Activated CD4-positive, alpha-beta memory T cell treated with anti-CD3 and anti-CD28 coated beads, Interleukin-2, amount 10 ng/mL, durations not matched to agents 7 days and 5 days (primary cell): ENCODE results near the gene LARP6. TPM values are rescaled to one million over a fixed set of nuclear protein-coding genes. Genes with fewer than 3 reads are reported as not detected.
A peak's percentile ranks its signal among the peaks of the same experiment; 100 is the strongest.
"Not testable (repeated sequence)": the region's sequence is repeated elsewhere in the genome, so short reads cannot be mapped to it uniquely, and the experiment has no call there.

Experiments
- CTCF ChIA-PET: fragments of 350-600 bp; sonication (Branson Sonifier 250); formaldehyde crosslinking; loops from one replicate; lab custom pipeline; 2021; ENCODE audit warnings: antibody characterized with exemption, inconsistent platforms; lab: Charles Lee
- POLR2A ChIA-PET: fragments of 350-600 bp; sonication (Branson Sonifier 250); formaldehyde crosslinking; loops from one replicate; lab custom pipeline; 2021; ENCODE audit warnings: antibody characterized with exemption; lab: Charles Lee
- DNase-seq: peaks from one replicate; pipeline ENCODE4 v3.0.0-alpha.2; 2020
- H3K27ac Mint-ChIP-seq: one replicate; pipeline ENCODE4 v1.8.0; 2021; ENCODE audit warnings: mild to moderate bottlenecking, mixed read lengths
- H3K27me3 Mint-ChIP-seq: one replicate; pipeline ENCODE4 v1.8.0; 2021; ENCODE audit warnings: mixed read lengths
- H3K36me3 Mint-ChIP-seq: one replicate; pipeline ENCODE4 v1.8.0; 2021; ENCODE audit warnings: low read depth, mixed read lengths
- H3K4me1 Mint-ChIP-seq: one replicate; pipeline ENCODE4 v1.8.0; 2021; ENCODE audit warnings: mixed read lengths
- H3K4me3 Mint-ChIP-seq: one replicate; pipeline ENCODE4 v1.8.0; 2021; ENCODE audit warnings: mild to moderate bottlenecking, mixed read lengths
- H3K9me3 Mint-ChIP-seq: one replicate; pipeline ENCODE4 v1.8.0; 2021; ENCODE audit warnings: mixed read lengths
- total RNA-seq, 2 experiments: library from RNA; stranded (reverse); gene quantifications; one replicate each; pipeline ENCODE4 v1.2.3, GENCODE V29; 2021

Gene LARP6
- total RNA-seq: not detected

DNA sequence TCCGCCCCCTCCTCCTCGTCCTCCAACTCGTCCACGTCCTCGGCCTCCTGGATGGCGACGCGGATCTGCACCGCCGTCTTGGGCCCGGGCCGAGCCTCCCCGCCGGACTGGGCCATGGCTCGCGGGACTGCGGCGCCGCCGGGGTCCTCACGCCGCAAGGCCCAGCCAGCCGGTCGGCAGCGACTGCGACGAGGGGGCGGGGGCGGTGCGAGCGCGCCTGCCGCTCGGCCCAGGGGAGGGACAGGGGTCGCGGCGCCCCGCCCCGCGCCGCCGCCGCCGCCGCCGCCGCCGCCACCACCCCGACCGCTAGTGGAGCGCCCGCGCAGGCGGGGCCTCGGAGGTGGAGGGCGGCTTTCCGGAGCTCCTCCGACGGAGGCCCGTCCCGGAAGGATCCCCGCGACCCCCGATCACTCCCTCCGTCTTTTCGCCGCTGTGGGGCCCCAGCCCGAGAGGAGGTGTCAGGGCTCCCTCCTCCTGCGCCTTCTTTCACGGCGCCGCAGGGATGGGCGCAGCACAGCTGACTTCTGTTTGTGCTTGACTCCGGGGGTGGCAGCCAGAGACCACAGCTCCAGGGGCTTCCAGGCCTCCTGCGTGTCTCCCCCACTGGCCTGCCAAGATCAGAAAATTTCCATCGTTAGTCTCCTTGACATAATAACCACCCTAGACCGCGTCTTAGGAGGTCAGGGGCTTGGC lies at the start of gene LARP6:
Gene LARP6 (minus strand): TSS at position 185 of the 693 bp plus-strand sequence. CDS start 69 bp downstream, at position 116.
- DNase-seq: no peak
- Mint-ChIP-seq H3K9me3 (no peaks in the 10 kb centered on the region), H3K27me3 (peaks cover 53% of the 10 kb centered on the region), H3K36me3 (no peaks in the 10 kb centered on the region), H3K27ac (no peak within 1 kb of the TSS), H3K4me3 (peak within 1 kb of the TSS; percentile 30), H3K4me1 (peaks cover 3% of the 10 kb centered on the region)
- ChIA-PET CTCF (no interaction called here), POLR2A (no interaction called here)

DNA sequence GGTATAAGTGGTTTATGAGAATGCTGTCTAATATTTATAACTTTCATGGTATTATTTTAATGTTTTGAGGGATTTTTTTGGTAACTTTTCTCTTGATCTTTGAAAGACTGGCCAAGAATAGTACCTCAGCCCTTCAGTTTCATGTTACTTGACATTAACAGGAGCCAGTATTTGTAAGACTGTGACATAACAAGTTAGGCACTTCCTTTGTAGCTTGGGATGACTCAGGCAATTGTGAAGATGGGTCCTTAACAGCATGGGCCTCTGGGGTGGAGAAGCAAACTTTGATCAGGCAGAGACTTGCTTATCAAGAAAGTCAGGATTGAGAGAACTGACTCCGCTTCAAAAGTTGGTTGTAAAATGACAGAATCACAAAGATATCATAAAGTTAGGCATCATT lies 48.1 kb upstream of the LARP6 start:
- no peak overlapping the region for H3K27ac Mint-ChIP-seq
- ChIA-PET CTCF (no interaction called here), POLR2A (no interaction called here)
- no peak for DNase-seq
- H3K4me3 Mint-ChIP-seq: no peak overlapping the region
- H3K4me1 Mint-ChIP-seq: no peaks in the 10 kb centered on the region
- H3K36me3 Mint-ChIP-seq: no peaks in the 10 kb centered on the region
- peaks cover 8% of the 10 kb centered on the region for H3K27me3 Mint-ChIP-seq
- H3K9me3 Mint-ChIP-seq: no peaks in the 10 kb centered on the region

DNA sequence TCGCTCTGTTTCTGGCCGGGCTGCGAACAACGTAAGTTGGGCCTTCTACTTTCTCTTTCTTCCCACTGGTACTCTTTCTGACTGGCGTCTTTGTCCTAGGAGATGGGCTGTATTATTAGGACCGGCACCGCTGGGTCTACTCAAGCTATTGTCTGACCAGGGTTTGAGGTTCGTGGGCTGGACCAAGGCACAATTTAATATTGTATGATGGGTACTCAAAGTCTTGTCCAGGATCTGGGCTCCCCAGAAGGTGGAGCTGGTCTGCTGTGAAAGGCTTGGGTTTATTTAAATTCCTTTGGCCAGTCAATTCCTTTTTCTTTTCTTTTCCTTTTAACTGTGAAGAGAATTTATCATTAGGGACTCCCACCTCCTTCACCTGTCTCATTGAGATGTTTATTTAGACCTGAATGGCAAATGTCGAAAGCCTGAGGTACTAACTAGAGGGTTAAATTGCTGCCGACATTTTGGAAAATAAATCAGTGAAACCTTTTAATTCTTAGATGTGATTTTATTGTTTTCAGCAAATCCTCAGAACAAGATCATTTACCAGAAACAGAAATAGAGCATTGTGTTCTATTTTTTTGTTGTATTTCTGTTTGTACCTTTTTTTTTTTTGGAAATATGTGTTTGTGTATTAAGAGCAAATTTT lies 39.1 kb upstream of the LARP6 start:
- POLR2A ChIA-PET: no interaction called here
- CTCF ChIA-PET: interaction anchor here (0.7 kb wide), 1 partner anchor 548 kb away, joined by 3 read pairs; no protein-coding TSS in a partner anchor
- H3K9me3 Mint-ChIP-seq: no peaks in the 10 kb centered on the region

DNA sequence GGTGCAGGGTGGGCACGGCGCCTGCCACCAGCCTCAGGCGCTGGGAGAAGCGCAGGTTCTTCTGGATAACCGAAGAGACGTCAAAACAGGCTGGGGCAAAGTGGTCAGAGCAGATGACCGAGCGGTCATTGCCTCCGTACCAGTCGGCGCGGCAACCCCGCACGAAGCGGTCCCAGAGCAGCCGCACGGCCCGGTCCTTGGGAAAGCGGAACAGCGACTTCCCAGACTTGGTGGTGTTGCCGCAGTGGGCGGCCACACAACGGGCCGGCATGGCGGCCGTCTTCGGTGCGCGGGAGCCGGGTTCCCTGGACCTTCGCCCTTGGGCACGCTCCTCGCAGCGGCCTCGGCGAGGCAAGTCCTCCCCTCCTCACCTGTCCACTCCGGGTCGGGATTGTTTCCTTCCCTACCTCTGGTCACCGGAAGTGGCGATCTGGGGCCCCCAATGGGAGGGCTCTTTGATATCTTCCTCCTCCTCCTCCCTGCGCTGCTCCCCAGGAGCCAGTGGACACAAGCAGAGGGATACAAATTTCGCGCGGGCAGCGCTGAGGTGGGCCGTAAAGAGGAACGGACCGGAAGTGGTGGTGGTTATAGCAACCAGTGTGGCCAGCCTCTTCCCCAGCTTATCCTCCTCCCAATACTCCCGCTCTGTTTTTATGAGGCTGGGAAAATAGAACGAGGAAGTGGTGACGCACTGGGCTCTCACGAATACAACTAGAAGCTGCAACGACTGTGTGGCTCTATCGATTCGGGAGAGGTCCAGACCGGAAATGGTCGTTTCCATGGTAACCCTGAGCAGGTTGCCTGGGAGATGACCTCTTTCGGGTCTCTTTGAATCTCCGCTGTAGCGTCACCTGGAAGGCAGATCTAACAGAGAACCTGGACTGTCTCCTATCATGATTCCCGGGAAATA lies 38.3 kb upstream of the LARP6 start, which contains the start of the genes LRRC49 and THAP10:
Gene LRRC49 (plus strand): TSS at position 825 of the 910 bp plus-strand sequence. CDS start 69 bp downstream, at position 894.
Gene THAP10 (minus strand): TSS at position 432 of the 910 bp plus-strand sequence. CDS start 161 bp downstream, at position 271.
- peak; percentile 59 for DNase-seq
- ChIA-PET POLR2A (no interaction called here), CTCF (no interaction called here)
- peaks cover 42% of the 10 kb centered on the region for H3K27me3 Mint-ChIP-seq
- no peaks in the 10 kb centered on the region for H3K36me3 Mint-ChIP-seq
- peaks cover 12% of the 10 kb centered on the region for H3K4me1 Mint-ChIP-seq
- peak within 1 kb of the TSS; percentile 78 for H3K4me3 Mint-ChIP-seq
- H3K9me3 Mint-ChIP-seq: no peaks in the 10 kb centered on the region
- H3K27ac Mint-ChIP-seq: no peak within 1 kb of the TSS

More for the DNA sequence above, 39.1 kb upstream of the LARP6 start:
- no peak for DNase-seq
- H3K27me3 Mint-ChIP-seq: peaks cover 45% of the 10 kb centered on the region
- no peak overlapping the region for H3K27ac Mint-ChIP-seq
- H3K4me1 Mint-ChIP-seq: peaks cover 12% of the 10 kb centered on the region
- no peaks in the 10 kb centered on the region for H3K36me3 Mint-ChIP-seq
- H3K4me3 Mint-ChIP-seq: peak overlapping the region; percentile 78

DNA sequence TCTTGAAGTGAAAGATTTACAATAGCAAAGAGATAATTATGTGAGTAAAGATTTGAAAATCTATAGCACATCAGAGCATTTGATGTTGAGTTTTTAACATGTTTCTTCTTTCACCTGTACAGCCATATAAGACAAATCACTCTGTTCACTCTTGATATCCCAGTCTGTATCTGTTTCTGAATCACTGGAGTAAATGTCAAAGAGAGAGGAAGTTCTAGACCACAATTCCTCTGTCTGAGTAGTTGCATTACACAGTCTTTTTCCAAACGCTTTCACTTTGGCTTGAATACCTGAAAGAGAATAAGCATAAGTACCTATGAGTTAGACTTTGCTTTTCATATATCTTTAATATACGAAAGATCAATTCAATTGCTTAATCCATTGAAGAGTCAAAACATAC lies 28.4 kb upstream of the LARP6 start:
- Mint-ChIP-seq H3K36me3 (no peaks in the 10 kb centered on the region), H3K27ac (no peak overlapping the region), H3K4me1 (no peaks in the 10 kb centered on the region), H3K27me3 (peaks cover 13% of the 10 kb centered on the region), H3K4me3 (no peak overlapping the region), H3K9me3 (no peaks in the 10 kb centered on the region)
- DNase-seq: no peak
- ChIA-PET CTCF (no interaction called here), POLR2A (no interaction called here)

DNA sequence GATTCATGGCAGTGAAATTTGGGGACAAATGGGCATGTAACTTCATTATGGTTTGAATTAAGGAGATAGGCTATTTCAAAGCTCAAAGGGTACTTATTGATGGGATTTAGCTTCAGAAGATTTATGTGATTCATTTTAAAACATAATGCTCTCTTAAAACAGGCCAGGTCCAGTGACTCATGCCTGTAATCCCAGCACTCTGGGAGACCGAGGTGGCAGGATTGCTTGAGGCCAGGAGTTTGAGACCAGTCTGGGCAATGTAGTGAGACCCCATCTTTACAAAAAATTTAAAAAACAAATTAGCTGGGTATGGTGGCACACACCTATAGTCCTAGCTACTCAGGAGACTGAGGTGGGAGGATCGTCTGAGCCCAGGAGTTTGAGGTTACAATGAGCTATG lies 26.8 kb upstream of the LARP6 start:
- DNase-seq: no peak
- ChIA-PET CTCF (interaction anchor here (0.6 kb wide), 1 partner anchor 405 kb away, joined by 4 read pairs; no protein-coding TSS in a partner anchor), POLR2A (no interaction called here)
- Mint-ChIP-seq H3K4me1 (no peaks in the 10 kb centered on the region), H3K9me3 (no peaks in the 10 kb centered on the region), H3K27ac (no peak overlapping the region), H3K4me3 (no peak overlapping the region), H3K27me3 (peaks cover 17% of the 10 kb centered on the region), H3K36me3 (no peaks in the 10 kb centered on the region)

DNA sequence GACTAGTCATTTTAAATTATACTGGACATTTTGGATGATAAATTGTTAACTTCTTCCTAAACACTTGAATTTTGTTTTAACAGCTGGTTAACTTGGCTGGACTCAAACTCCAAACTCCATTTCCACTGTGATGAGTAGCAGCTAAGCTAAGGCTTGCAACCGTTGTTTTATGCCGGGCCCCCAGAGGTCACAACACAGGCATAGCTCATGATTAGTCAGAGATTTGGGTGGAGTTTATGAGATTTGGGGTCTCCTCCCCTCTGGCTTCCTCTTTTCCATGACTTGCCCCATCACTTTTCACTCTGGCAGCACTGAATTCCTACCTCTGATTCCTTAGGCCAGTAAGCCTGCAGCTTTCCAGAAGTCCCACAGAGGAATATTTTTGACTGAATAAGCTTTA lies 25.4 kb upstream of the LARP6 start:
- POLR2A ChIA-PET: no interaction called here

DNA sequence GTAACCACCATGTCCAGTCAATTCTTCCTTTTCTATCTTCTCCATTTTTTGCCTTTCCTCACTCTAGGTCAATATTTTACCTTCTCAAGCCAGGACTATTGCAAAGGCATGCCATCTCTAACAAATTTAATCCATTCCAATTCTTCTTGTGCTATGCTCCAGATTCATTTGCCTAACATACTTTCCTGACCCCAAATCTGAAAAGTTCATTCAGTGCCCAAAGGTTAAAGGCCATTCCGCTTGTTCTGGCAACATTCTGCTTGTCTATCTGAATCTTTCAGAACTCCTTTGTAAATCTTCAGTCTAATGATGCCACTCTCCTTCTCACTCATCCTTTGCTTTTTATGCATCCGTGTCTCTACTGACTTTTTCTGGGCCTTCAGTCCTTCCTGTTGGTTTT lies 22.7 kb upstream of the LARP6 start:
- ChIA-PET CTCF (no interaction called here), POLR2A (no interaction called here)
- no peak overlapping the region for H3K4me3 Mint-ChIP-seq
- H3K9me3 Mint-ChIP-seq: no peaks in the 10 kb centered on the region
- H3K27ac Mint-ChIP-seq: no peak overlapping the region
- H3K27me3 Mint-ChIP-seq: peaks cover 22% of the 10 kb centered on the region
- H3K36me3 Mint-ChIP-seq: no peaks in the 10 kb centered on the region
- H3K4me1 Mint-ChIP-seq: no peaks in the 10 kb centered on the region
- DNase-seq: no peak

More for the DNA sequence above, 25.4 kb upstream of the LARP6 start:
- no peak for DNase-seq
- CTCF ChIA-PET: no interaction called here
- Mint-ChIP-seq H3K4me1 (no peaks in the 10 kb centered on the region), H3K9me3 (no peaks in the 10 kb centered on the region), H3K27me3 (peaks cover 17% of the 10 kb centered on the region), H3K4me3 (no peak overlapping the region), H3K27ac (no peak overlapping the region), H3K36me3 (no peaks in the 10 kb centered on the region)

DNA sequence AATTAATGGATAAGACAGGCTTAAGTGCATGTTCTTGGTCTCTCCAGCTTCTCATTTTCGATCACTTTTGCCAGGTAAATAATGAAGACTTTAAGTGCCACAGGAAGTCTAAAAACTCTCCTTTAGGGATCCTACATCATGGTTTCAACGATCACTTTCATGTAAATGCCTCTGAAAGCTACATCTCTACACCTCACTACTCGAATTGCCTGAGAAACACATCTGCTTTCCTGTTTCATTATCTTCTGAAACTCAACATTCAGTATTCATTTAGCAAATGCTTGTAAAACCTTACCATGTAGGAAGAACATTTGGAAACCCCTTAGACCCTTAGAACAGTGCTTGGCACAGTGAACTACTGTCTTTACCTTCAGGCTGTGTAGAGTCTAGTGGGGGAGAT lies 22.1 kb upstream of the LARP6 start:
- Mint-ChIP-seq H3K36me3 (no peaks in the 10 kb centered on the region), H3K4me1 (no peaks in the 10 kb centered on the region), H3K27ac (no peak overlapping the region), H3K9me3 (no peaks in the 10 kb centered on the region), H3K27me3 (peaks cover 22% of the 10 kb centered on the region), H3K4me3 (no peak overlapping the region)
- ChIA-PET CTCF (no interaction called here), POLR2A (no interaction called here)
- no peak for DNase-seq

DNA sequence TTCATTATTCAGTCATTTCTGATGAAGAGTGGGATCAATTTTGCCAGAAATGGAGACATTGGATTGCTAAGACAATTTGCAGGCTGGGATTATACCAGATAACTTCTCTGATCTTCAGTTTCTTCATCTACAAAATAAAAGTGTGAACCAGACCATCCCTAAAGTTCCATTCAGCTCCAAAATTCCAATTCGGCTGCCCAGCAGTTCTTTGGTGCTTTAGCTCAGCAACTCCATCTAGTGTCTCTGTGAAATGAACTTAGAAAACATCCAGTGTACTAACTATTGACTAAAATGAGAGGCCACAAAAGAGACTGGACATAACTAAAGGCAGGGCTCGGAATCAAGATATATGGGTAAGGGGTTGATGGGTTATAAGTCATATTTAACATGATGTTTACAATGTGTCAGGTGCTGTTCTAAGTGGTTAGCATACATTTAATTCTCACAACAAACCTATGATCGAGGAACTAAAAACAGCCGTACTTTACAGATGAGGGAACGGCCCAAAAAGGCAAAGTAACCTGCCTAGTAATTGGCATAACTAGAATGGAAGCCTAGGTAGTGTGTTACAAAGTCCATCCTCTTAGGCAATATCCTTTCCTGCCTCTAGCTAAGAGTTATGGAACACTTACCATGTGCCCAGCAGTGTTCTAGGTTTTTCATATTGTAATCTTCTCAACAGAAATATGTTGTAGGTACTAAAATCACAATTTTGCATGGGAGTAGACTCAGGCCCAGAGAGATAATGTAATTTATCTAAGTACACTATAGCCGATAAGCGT lies 21.2 kb upstream of the LARP6 start:
- ChIA-PET POLR2A (no interaction called here), CTCF (interaction anchor here (0.6 kb wide), 1 partner anchor 1199 kb away, joined by 3 read pairs; no protein-coding TSS in a partner anchor)
- Mint-ChIP-seq H3K9me3 (no peaks in the 10 kb centered on the region), H3K4me1 (no peaks in the 10 kb centered on the region), H3K27ac (no peak overlapping the region), H3K27me3 (peaks cover 22% of the 10 kb centered on the region), H3K36me3 (no peaks in the 10 kb centered on the region), H3K4me3 (no peak overlapping the region)
- DNase-seq: no peak

DNA sequence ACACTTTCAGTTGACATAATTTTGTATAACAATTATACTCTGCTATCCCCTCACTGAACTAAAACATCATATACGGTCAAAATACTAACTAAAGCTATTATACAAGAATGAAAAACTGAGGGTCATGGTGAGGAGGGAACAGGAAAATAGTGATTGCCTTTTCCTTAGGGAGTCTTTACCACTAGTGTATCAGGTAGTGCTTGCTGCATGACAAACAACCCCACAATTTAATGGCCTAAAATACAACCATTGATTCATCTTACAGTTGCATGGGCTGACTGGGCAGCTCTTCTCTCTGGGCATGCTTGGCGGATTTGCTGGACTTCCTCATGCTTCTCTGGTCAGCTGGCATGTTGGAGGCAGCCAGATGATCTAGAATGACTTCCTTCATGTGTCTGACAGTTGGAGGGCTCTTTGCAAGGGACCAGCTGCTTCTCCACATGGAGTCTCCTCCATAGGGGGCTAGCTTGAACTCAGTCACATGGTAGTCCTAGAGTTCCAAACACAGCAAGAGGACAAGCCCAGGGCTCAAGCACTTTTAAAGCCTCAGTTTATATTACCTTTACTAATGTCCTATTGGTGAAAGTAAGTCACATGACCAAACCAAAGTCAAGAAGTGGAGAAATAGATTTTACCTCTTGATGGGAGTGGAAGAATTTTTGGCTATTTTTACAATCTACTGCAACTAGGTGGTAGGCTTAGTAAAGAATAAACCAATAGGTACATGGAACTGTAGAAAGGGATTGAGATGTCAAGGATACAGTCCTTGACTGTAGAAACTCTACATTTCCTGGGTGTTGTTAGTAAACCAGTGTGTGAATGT lies 19.5 kb upstream of the LARP6 start:
- H3K4me1 Mint-ChIP-seq: no peaks in the 10 kb centered on the region
- CTCF ChIA-PET: no interaction called here

DNA sequence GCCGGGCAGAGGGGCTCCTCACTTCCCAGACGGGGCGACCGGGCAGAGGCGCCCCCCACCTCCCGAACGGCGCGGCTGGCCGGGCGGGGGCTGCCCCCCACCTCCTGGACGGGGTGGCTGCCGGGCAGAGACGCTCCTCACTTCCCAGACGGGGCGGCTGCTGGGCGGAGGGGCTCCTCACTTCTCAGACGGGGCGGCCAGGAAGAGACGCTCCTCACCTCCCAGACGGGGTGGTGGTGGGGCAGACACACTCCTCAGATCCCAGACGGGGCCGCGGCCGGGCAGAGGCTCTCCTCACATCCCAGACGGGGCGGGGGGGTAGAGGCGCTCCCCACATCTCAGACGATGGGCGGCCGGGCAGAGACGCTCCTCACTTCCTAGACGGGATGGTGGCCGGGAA lies 17.5 kb upstream of the LARP6 start:
- H3K36me3 Mint-ChIP-seq, H3K4me1 Mint-ChIP-seq, DNase-seq, POLR2A ChIA-PET, H3K27ac Mint-ChIP-seq, H3K9me3 Mint-ChIP-seq, CTCF ChIA-PET, H3K4me3 Mint-ChIP-seq: not testable (repeated sequence)
- H3K27me3 Mint-ChIP-seq: peaks cover 11% of the 10 kb centered on the region

More for the DNA sequence above, 19.5 kb upstream of the LARP6 start:
- Mint-ChIP-seq H3K36me3 (no peaks in the 10 kb centered on the region), H3K9me3 (no peaks in the 10 kb centered on the region), H3K4me3 (no peak overlapping the region), H3K27me3 (peaks cover 15% of the 10 kb centered on the region), H3K27ac (no peak overlapping the region)
- POLR2A ChIA-PET: no interaction called here
- no peak for DNase-seq
